D721Med (cell line): ENCODE measurements around the gene LIMCH1.
"Not testable (repeated sequence)": the region's sequence is repeated elsewhere in the genome, so short reads cannot be mapped to it uniquely, and the experiment has no call there.

Experiments used
- DNase-seq: peaks from one replicate; pipeline ENCODE4 v3.0.0; 2011; ENCODE audit warnings: low spot score; ENCODE audit not compliant: insufficient read length
- FAIRE-seq: peaks from 2 replicates; lab custom pipeline; 2011; peaks lifted over from hg19 to GRCh38; lab: Jason Lieb, UNC
- CTCF ChIP-seq: IDR thresholded peaks from 2 replicates; pipeline ENCODE4 v1.5.1; 2012; ENCODE audit warnings: mild to moderate bottlenecking, control low read depth; ENCODE audit not compliant: insufficient read depth; ENCODE audit errors: missing control alignments

LIMCH1 gene

GRCh38 chr4:41645728-41646390 is 107.9 kb downstream of the LIMCH1 start:
- FAIRE-seq (no peak), DNase-seq (no peak)
- TF ChIP-seq CTCF, result no peak

GRCh38 chr4:41646862-41647261 is 108.9 kb downstream of the LIMCH1 start:
- FAIRE-seq (no peak), DNase-seq (no peak)
- TF ChIP-seq CTCF, result no peak

- DNase-seq (no peak), FAIRE-seq (no peak)
- no peak for TF ChIP-seq CTCF
These were observed 109.4 kb downstream of the LIMCH1 start for GRCh38 chr4:41647383-41647782.

- not testable (repeated sequence) for DNase-seq, FAIRE-seq
These were observed 113.2 kb downstream of the LIMCH1 start for GRCh38 chr4:41651150-41651549.

- TF ChIP-seq CTCF, result no peak
- DNase-seq (no peak), FAIRE-seq (no peak)
These were observed 115.0 kb downstream of the LIMCH1 start for GRCh38 chr4:41652971-41653370.

GRCh38 chr4:41653523-41653922 is 115.6 kb downstream of the LIMCH1 start:
- TF ChIP-seq CTCF, result no peak
- no peak for FAIRE-seq
- no peak for DNase-seq

GRCh38 chr4:41655177-41655576 is 117.2 kb downstream of the LIMCH1 start:
- DNase-seq (no peak), FAIRE-seq (no peak)
- TF ChIP-seq CTCF, result no peak
